HepG2 (cell line): ENCODE results near the gene NOL4L. TPM values are rescaled to one million over a fixed set of nuclear protein-coding genes. Genes with fewer than 3 reads are reported as not detected.

Experiments used
- MYNN ChIP-seq: sonication (generic); formaldehyde crosslinking; IDR thresholded peaks from 2 replicates; pipeline ENCODE4 v1.4.0; 2020; ENCODE audit warnings: mild to moderate bottlenecking, low read depth, missing genetic modification reagents
- PRMT3 ChIP-seq: sonication (generic); formaldehyde crosslinking; IDR thresholded peaks from 2 replicates; pipeline ENCODE4 v1.8.1; 2022; ENCODE audit warnings: low read depth, mild to moderate bottlenecking, moderate library complexity, missing genetic modification reagents, borderline replicate concordance
- SIX4 ChIP-seq: sonication (generic); formaldehyde crosslinking; IDR thresholded peaks from 2 replicates; pipeline ENCODE4 v1.4.0; 2020; ENCODE audit warnings: missing genetic modification reagents
- STAT6 ChIP-seq: sonication (generic); formaldehyde crosslinking; IDR thresholded peaks from 2 replicates; pipeline ENCODE4 v1.4.0; 2020; ENCODE audit warnings: missing genetic modification reagents, mild to moderate bottlenecking, borderline replicate concordance
- XRCC5 ChIP-seq: fragments of 200-400 bp; formaldehyde crosslinking; optimal IDR thresholded peaks from 2 replicates; pipeline ENCODE3; 2017; ENCODE audit warnings: mild to moderate bottlenecking, low read length
- ZEB1 ChIP-seq: IDR thresholded peaks from 2 replicates; pipeline ENCODE4 v1.6.1; 2012; ENCODE audit warnings: mild to moderate bottlenecking, low read depth, inconsistent platforms; ENCODE audit not compliant: insufficient replicate concordance
- ZIK1 ChIP-seq: sonication (generic); formaldehyde crosslinking; IDR thresholded peaks from 2 replicates; pipeline ENCODE4 v1.5.0; 2020; ENCODE audit warnings: mild to moderate bottlenecking, low read depth, missing genetic modification reagents, borderline replicate concordance
- ZNF432 ChIP-seq: sonication (generic); formaldehyde crosslinking; IDR thresholded peaks from 2 replicates; pipeline ENCODE4 v1.5.0; 2020; ENCODE audit warnings: missing genetic modification reagents, mild to moderate bottlenecking, borderline replicate concordance
- ZNF460 ChIP-seq: sonication (generic); formaldehyde crosslinking; IDR thresholded peaks from 2 replicates; pipeline ENCODE4 v1.5.1; 2020; ENCODE audit warnings: missing genetic modification reagents, mild to moderate bottlenecking, borderline replicate concordance
- ZNF574 ChIP-seq: sonication (generic); formaldehyde crosslinking; IDR thresholded peaks from 2 replicates; pipeline ENCODE4 v1.4.0; 2020; ENCODE audit warnings: missing genetic modification reagents
- ZNF597 ChIP-seq: sonication (generic); formaldehyde crosslinking; IDR thresholded peaks from 2 replicates; pipeline ENCODE4 v1.5.0; 2020; ENCODE audit warnings: missing genetic modification reagents
- ZNF746 ChIP-seq: sonication (generic); formaldehyde crosslinking; IDR thresholded peaks from 2 replicates; pipeline ENCODE4 v1.8.0; 2022; ENCODE audit warnings: mild to moderate bottlenecking, missing genetic modification reagents
- polyA plus RNA-seq, 8 experiments: library from polyadenylated mRNA; depleted of rRNA in 3 of 8; stranded (reverse) in 7 of 8; unstranded in 1 of 8; fragments of >200 nt; fragmentation: Illumina TruSeq in 4 of 8; extraction: Trizol in 4 of 8; gene quantifications; 2 replicates each; pipeline versions ENCODE4 v1.2.1 to v1.2.3, GENCODE V29; 2011 to 2016; ENCODE audit warnings: low read depth in 4 of 8, missing spikeins in 1 of 8, mixed read lengths in 1 of 8; ENCODE audit not compliant: insufficient read depth in 1 of 8
- total RNA-seq, 5 experiments: library from RNA; depleted of rRNA; stranded (reverse); fragments of >200 nt; fragmentation: Illumina TruSeq; extraction: Trizol; gene quantifications; 2 replicates each; pipeline ENCODE4 v1.2.3, GENCODE V29; 2016; ENCODE audit warnings: low read depth in 1 of 5
- TF ChIP-seq, protein P1 (sequence below): sonication (generic); formaldehyde crosslinking; IDR thresholded peaks from 2 replicates; pipeline ENCODE4 v1.4.0; 2020; ENCODE audit warnings: missing genetic modification reagents, borderline replicate concordance

The NOL4L gene
- total and polyA plus RNA-seq, 2 of the 13 experiments (the other 11 are each of a cell fraction or from before 2014, with no cell fraction given): 16.6 to 35.4 TPM

DNA sequence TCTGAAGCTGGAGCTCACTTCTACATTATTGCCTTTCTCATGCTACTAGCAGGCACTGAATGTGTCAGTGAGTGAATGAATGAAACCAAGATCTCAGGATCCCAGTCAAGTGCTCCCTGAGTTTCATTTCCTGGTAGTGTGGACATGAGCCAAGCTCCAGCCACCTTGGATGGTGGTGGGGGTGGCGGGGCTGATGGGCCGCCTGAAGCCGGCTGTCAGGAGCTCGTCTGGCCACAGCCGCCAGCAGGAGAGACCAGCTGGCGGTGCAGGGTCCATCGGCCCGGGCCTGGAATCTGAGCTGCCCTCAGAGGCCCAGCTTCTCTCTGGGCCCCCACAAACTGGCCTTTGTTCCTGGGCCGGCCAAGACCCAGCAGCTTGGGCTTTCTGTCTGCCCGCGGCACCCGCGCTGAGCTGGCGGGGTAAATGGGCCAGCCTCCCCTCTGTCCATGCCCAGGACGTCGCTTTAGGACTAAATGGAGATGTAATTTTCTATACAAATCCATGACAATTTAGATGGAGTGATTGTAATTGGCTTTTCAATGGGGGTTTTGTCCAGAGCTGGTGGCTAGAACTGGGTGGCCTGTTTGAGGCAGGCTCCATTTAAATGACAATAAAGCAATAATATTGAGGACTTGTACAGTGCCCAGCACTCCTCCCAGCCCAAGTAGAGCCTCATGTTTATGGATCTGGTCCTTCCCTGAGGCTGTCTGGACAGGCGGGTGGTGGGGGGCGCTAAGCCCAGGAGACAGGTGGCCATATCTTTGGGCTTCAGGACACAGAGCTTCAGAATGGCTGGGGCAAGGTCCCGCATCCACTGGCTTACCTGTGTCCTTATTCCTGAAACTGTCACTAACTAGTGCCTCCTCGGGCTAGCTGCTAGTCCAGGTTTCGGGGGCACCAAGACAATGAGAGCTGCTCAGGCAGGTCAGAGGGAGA, 43.5 kb downstream of the NOL4L start (continued):
- no peak for TF ChIP-seq ZNF597 (CRISPR knock-in tag)
- TF ChIP-seq ZIK1 (CRISPR knock-in tag): peak; percentile 78
- peak; percentile 96 for TF ChIP-seq SIX4
- peak; percentile 76; the same call in 1 of the 2 replicates for TF ChIP-seq ZNF460
- TF ChIP-seq XRCC5: peak; percentile 93
- peak; percentile 93 for TF ChIP-seq ZNF574 (CRISPR knock-in tag)
- TF ChIP-seq, protein P1, sequence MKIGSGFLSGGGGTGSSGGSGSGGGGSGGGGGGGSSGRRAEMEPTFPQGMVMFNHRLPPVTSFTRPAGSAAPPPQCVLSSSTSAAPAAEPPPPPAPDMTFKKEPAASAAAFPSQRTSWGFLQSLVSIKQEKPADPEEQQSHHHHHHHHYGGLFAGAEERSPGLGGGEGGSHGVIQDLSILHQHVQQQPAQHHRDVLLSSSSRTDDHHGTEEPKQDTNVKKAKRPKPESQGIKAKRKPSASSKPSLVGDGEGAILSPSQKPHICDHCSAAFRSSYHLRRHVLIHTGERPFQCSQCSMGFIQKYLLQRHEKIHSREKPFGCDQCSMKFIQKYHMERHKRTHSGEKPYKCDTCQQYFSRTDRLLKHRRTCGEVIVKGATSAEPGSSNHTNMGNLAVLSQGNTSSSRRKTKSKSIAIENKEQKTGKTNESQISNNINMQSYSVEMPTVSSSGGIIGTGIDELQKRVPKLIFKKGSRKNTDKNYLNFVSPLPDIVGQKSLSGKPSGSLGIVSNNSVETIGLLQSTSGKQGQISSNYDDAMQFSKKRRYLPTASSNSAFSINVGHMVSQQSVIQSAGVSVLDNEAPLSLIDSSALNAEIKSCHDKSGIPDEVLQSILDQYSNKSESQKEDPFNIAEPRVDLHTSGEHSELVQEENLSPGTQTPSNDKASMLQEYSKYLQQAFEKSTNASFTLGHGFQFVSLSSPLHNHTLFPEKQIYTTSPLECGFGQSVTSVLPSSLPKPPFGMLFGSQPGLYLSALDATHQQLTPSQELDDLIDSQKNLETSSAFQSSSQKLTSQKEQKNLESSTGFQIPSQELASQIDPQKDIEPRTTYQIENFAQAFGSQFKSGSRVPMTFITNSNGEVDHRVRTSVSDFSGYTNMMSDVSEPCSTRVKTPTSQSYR (CRISPR knock-in tag): peak; percentile 79; the same call in 1 of the 2 replicates
- peak; percentile 99 for TF ChIP-seq ZNF746 (CRISPR knock-in tag)
- TF ChIP-seq STAT6 (CRISPR knock-in tag): peak; percentile 97
- TF ChIP-seq MYNN: peak; percentile 60; the same call in 1 of the 2 replicates
- TF ChIP-seq ZEB1: no peak
- no peak for TF ChIP-seq ZNF432
- no peak for TF ChIP-seq PRMT3
